Prostate gland (tissue), 2 donors: ENCODE data around the gene SCAMP1.

Experiments
- CTCF ChIP-seq, 4 experiments: fragments of 200-600 bp in 2 of 4; fragments of 450-650 bp in 2 of 4; sonication (generic) in 2 of 4; IDR thresholded peaks; 1 replicate in 3 of 4; 2 replicates in 1 of 4; pipeline ENCODE4 v1.5.1; 2016 to 2019; ENCODE audit warnings: antibody characterized with exemption in 4 of 4, mild to moderate bottlenecking in 2 of 4, moderate library complexity in 2 of 4
- POLR2A ChIP-seq: fragments of 450-650 bp; IDR thresholded peaks from one replicate; pipeline ENCODE4 v1.6.1; 2016; ENCODE audit warnings: antibody characterized with exemption, mild to moderate bottlenecking
- POLR2AphosphoS5 ChIP-seq: sonication (generic); formaldehyde crosslinking; IDR thresholded peaks from one replicate; pipeline ENCODE4 v1.6.1; 2017; ENCODE audit warnings: antibody characterized with exemption

GRCh38 chr5:78397831-78398230 lies 37.4 kb downstream of the SCAMP1 start:
- no peak for TF ChIP-seq CTCF (IDR thresholded peaks at IDR 0.05)
- no peak for TF ChIP-seq POLR2A
- no peak for TF ChIP-seq POLR2AphosphoS5
